T follicular helper cell (primary cell): Measurements from ENCODE around the gene SH3TC1.

ENCODE experiments used
- DNase-seq: peaks from one replicate; pipeline ENCODE4 v3.0.0-alpha.2; 2020; ENCODE audit warnings: low read depth

SH3TC1 gene

GRCh38 chr4:8199594-8200301, 658 bp downstream of the SH3TC1 start:
- DNase-seq: no peak

- peak; percentile 52 for DNase-seq
Observed at GRCh38 chr4:8200302-8200975, 1.3 kb downstream of the SH3TC1 start.

GRCh38 chr4:8201321-8201781, 2.3 kb downstream of the SH3TC1 start:
- DNase-seq: no peak

GRCh38 chr4:8202108-8203051, 3.3 kb downstream of the SH3TC1 start:
- no peak for DNase-seq

- DNase-seq: no peak
Observed at GRCh38 chr4:8203052-8203401, 3.9 kb downstream of the SH3TC1 start.

- no peak for DNase-seq
Observed at GRCh38 chr4:8203817-8204216, 4.7 kb downstream of the SH3TC1 start.

- no peak for DNase-seq
Observed at GRCh38 chr4:8204576-8205227, 5.6 kb downstream of the SH3TC1 start.

GRCh38 chr4:8205241-8205707, 6.2 kb downstream of the SH3TC1 start:
- no peak for DNase-seq

GRCh38 chr4:8205749-8206611, 6.9 kb downstream of the SH3TC1 start:
- no peak for DNase-seq

- DNase-seq: no peak
Observed at GRCh38 chr4:8207314-8207713, 8.2 kb downstream of the SH3TC1 start.

- no peak for DNase-seq
Observed at GRCh38 chr4:8208565-8208964, 9.5 kb downstream of the SH3TC1 start.

- DNase-seq: no peak
Observed at GRCh38 chr4:8209181-8209874, 10.2 kb downstream of the SH3TC1 start.

- no peak for DNase-seq
Observed at GRCh38 chr4:8210010-8210409, 10.9 kb downstream of the SH3TC1 start.

GRCh38 chr4:8210616-8211015, 11.5 kb downstream of the SH3TC1 start:
- DNase-seq: no peak

GRCh38 chr4:8211251-8211650, 12.2 kb downstream of the SH3TC1 start:
- DNase-seq: no peak

GRCh38 chr4:8211737-8212581, 12.9 kb downstream of the SH3TC1 start:
- no peak for DNase-seq

- no peak for DNase-seq
Observed at GRCh38 chr4:8212622-8213021, 13.5 kb downstream of the SH3TC1 start.

- DNase-seq: no peak
Observed at GRCh38 chr4:8213121-8213520, 14.0 kb downstream of the SH3TC1 start.

- no peak for DNase-seq
Observed at GRCh38 chr4:8214136-8214535, 15.0 kb downstream of the SH3TC1 start.
